AG10803 (cell line): ENCODE results near the gene CATSPERZ.

Source experiments
- DNase-seq: peaks from one replicate; pipeline ENCODE4 v3.0.0; 2010; ENCODE audit warnings: low read depth
- H3K4me3 ChIP-seq: 2 replicates; pipeline ENCODE4 v1.5.1; 2011; ENCODE audit warnings: mild to moderate bottlenecking, low read length, control low read depth
- CTCF ChIP-seq: conservative IDR thresholded peaks from 2 replicates; pipeline ENCODE4 v1.5.1; 2011; ENCODE audit warnings: mild to moderate bottlenecking, low read length, control low read depth, inconsistent platforms

Gene CATSPERZ

GRCh38 chr11:64291752-64292459 lies 8.3 kb upstream of the CATSPERZ start:
- H3K4me3 ChIP-seq, result peak overlapping the region; percentile 15
- DNase-seq, result no peak
- no peak for TF ChIP-seq CTCF

- peak overlapping the region; percentile 15 for H3K4me3 ChIP-seq
- TF ChIP-seq CTCF, result no peak
- no peak for DNase-seq
These were observed 7.5 kb upstream of the CATSPERZ start for GRCh38 chr11:64292460-64293254.

- H3K4me3 ChIP-seq, result no peak overlapping the region
- TF ChIP-seq CTCF, result no peak
- DNase-seq, result peak; percentile 67
These were observed 5.4 kb upstream of the CATSPERZ start for GRCh38 chr11:64294774-64295173.

GRCh38 chr11:64295760-64296159 lies 4.4 kb upstream of the CATSPERZ start:
- no peak for TF ChIP-seq CTCF
- DNase-seq, result no peak
- no peak overlapping the region for H3K4me3 ChIP-seq

- no peak for TF ChIP-seq CTCF
- peak; percentile 70 for DNase-seq
- H3K4me3 ChIP-seq, result no peak overlapping the region
These were observed 3.9 kb upstream of the CATSPERZ start for GRCh38 chr11:64296236-64296635.

GRCh38 chr11:64296830-64297698 lies 3.1 kb upstream of the CATSPERZ start:
- H3K4me3 ChIP-seq, result no peak overlapping the region
- no peak for TF ChIP-seq CTCF
- no peak for DNase-seq
